GM21367 (cell line): ENCODE data around the gene CACNA1D.

Experiments used
- ATAC-seq: cut with Tn5 transposase; IDR thresholded peaks from one replicate; pipeline ENCODE4 v1.9.1; 2021; ENCODE audit not compliant: unreplicated experiment

Gene CACNA1D

GRCh38 chr3:53677413-53677812 lies 183.0 kb downstream of the CACNA1D start:
- ATAC-seq: no peak

- ATAC-seq: no peak
These were observed 185.6 kb downstream of the CACNA1D start for GRCh38 chr3:53680028-53680427.

GRCh38 chr3:53682807-53683206 lies 188.4 kb downstream of the CACNA1D start:
- no peak for ATAC-seq

- no peak for ATAC-seq
These were observed 193.7 kb downstream of the CACNA1D start for GRCh38 chr3:53688066-53688465.

GRCh38 chr3:53688989-53689388 lies 194.6 kb downstream of the CACNA1D start:
- no peak for ATAC-seq

- no peak for ATAC-seq
These were observed 195.3 kb downstream of the CACNA1D start for GRCh38 chr3:53689681-53690080.

- ATAC-seq: no peak
These were observed 196.1 kb downstream of the CACNA1D start for GRCh38 chr3:53690521-53690920.

GRCh38 chr3:53691349-53691748 lies 196.9 kb downstream of the CACNA1D start:
- ATAC-seq: no peak

- no peak for ATAC-seq
These were observed 197.5 kb downstream of the CACNA1D start for GRCh38 chr3:53691885-53692284.

- ATAC-seq: no peak
These were observed 199.0 kb downstream of the CACNA1D start for GRCh38 chr3:53693451-53693850.

GRCh38 chr3:53694046-53694445 lies 199.6 kb downstream of the CACNA1D start:
- no peak for ATAC-seq

- ATAC-seq: no peak
These were observed 200.4 kb downstream of the CACNA1D start for GRCh38 chr3:53694666-53695323.

- ATAC-seq: no peak
These were observed 200.9 kb downstream of the CACNA1D start for GRCh38 chr3:53695324-53695690.

- ATAC-seq: no peak
These were observed 202.2 kb downstream of the CACNA1D start for GRCh38 chr3:53696401-53697172.

- ATAC-seq: no peak
These were observed 206.0 kb downstream of the CACNA1D start for GRCh38 chr3:53700441-53700840.

GRCh38 chr3:53702776-53703530 lies 208.5 kb downstream of the CACNA1D start:
- no peak for ATAC-seq

GRCh38 chr3:53703630-53704362 lies 209.4 kb downstream of the CACNA1D start:
- ATAC-seq: no peak

- ATAC-seq: no peak
These were observed 209.9 kb downstream of the CACNA1D start for GRCh38 chr3:53704363-53704725.

- no peak for ATAC-seq
These were observed 210.8 kb downstream of the CACNA1D start for GRCh38 chr3:53705024-53705745.

GRCh38 chr3:53705774-53706173 lies 211.4 kb downstream of the CACNA1D start:
- no peak for ATAC-seq

GRCh38 chr3:53707222-53707621 lies 212.8 kb downstream of the CACNA1D start:
- ATAC-seq: no peak
